Vagina (tissue), 2 donors: ENCODE data around the gene RAB3B.

Source experiments
- CTCF ChIP-seq, 3 experiments: fragments of 450-650 bp in 2 of 3; fragments of 200-600 bp in 1 of 3; sonication (generic) in 1 of 3; IDR thresholded peaks; one replicate each; pipeline ENCODE4 v1.5.1; 2017 to 2019; ENCODE audit warnings: antibody characterized with exemption in 3 of 3, mild to moderate bottlenecking in 2 of 3, moderate library complexity in 2 of 3
- POLR2A ChIP-seq, 2 donors: fragments of 450-650 bp; IDR thresholded peaks; one replicate each; pipeline ENCODE4 v1.6.1; 2017; ENCODE audit warnings: antibody characterized with exemption in 2 of 2, mild to moderate bottlenecking in 2 of 2, moderate library complexity in 2 of 2
- POLR2AphosphoS5 ChIP-seq, 2 donors: sonication (generic); formaldehyde crosslinking; IDR thresholded peaks; one replicate each; pipeline ENCODE4 v1.9.0; 2017; ENCODE audit warnings: antibody characterized with exemption in 2 of 2, mild to moderate bottlenecking in 2 of 2, low read depth in 1 of 2; ENCODE audit not compliant: insufficient read depth in 1 of 2

GRCh38 chr1:51942281-51942680 lies 48.2 kb downstream of the RAB3B start:
- no peak for TF ChIP-seq CTCF (IDR thresholded peaks at IDR 0.05)
- TF ChIP-seq POLR2AphosphoS5 (IDR thresholded peaks at IDR 0.05; ENCODE audit: insufficient read depth in 1 of 2, low read depth in 1 of 2) = no peak
- TF ChIP-seq POLR2A (IDR thresholded peaks at IDR 0.05) = no peak
